IMR-90 (cell line): Measurements from ENCODE around the gene SCYGR8. TPM values are rescaled to one million over a fixed set of nuclear protein-coding genes. Genes with fewer than 3 reads are reported as not detected.
"Not testable (repeated sequence)": the region's sequence is repeated elsewhere in the genome, so short reads cannot be mapped to it uniquely, and the experiment has no call there.

ENCODE experiments used
- ATAC-seq: fragments of 200-7000 bp; cut with Tn5 transposase; 2 replicates; pipeline ENCODE4 v1.9.1; 2020; ENCODE audit warnings: low read depth, mild to moderate bottlenecking, moderate library complexity
- BruUV-seq: library from RNA; stranded (reverse); fragments of 400-500 nt; replicated peaks from 2 replicates; lab custom pipeline; 2021; lab: Mats Ljungman, UMichigan
- CTCF ChIA-PET: fragments of 300-600 bp; formaldehyde crosslinking; extraction: SDS; loops from one replicate; lab custom pipeline; 2021; ENCODE audit warnings: antibody characterized with exemption; lab: Yijun Ruan, JAX
- POLR2A ChIA-PET: fragments of 300-600 bp; sonication (Branson Sonifier 250); formaldehyde crosslinking; loops from one replicate; lab custom pipeline; 2022; ENCODE audit warnings: antibody characterized with exemption; ENCODE audit not compliant: unreplicated experiment; lab: Charles Lee
- DNase-seq: peaks from one replicate; pipeline ENCODE4 v3.0.0; 2013
- H2AFZ ChIP-seq: replicated peaks from 2 replicates; pipeline ENCODE3; 2013; ENCODE audit warnings: low read length, mild to moderate bottlenecking; ENCODE audit not compliant: poor library complexity
- H2AK5ac ChIP-seq: 2 replicates; pipeline ENCODE4 v1.6.1; 2013; ENCODE audit warnings: low read depth, low read length, inconsistent platforms
- H2AK9ac ChIP-seq: replicated peaks from 2 replicates; pipeline ENCODE3; 2013; ENCODE audit warnings: mild to moderate bottlenecking, low read depth, low read length, moderate library complexity; ENCODE audit not compliant: poor library complexity
- H2BK120ac ChIP-seq: 2 replicates; pipeline ENCODE4 v1.6.1; 2013; ENCODE audit warnings: low read depth, low read length, inconsistent platforms
- H2BK15ac ChIP-seq: 3 replicates; pipeline ENCODE4 v1.6.1; 2013; ENCODE audit warnings: low read depth, low read length, inconsistent platforms
- H2BK20ac ChIP-seq: 2 replicates; pipeline ENCODE4 v1.6.1; 2013; ENCODE audit warnings: low read depth, mild to moderate bottlenecking, inconsistent platforms, low read length, moderate library complexity
- H2BK5ac ChIP-seq: 2 replicates; pipeline ENCODE4 v1.6.1; 2013; ENCODE audit warnings: mild to moderate bottlenecking, low read depth, low read length, inconsistent platforms; ENCODE audit not compliant: poor library complexity, severe bottlenecking
- H3K14ac ChIP-seq: replicated peaks from 2 replicates; pipeline ENCODE4 v1.6.1; 2013; ENCODE audit warnings: low read depth, low read length, inconsistent platforms
- H3K18ac ChIP-seq: 2 replicates; pipeline ENCODE4 v1.6.1; 2013; ENCODE audit warnings: low read depth, low read length, control low read depth
- H3K23ac ChIP-seq: 2 replicates; pipeline ENCODE4 v1.6.1; 2013; ENCODE audit warnings: low read depth, low read length, inconsistent platforms
- H3K27ac ChIP-seq: 2 replicates; pipeline ENCODE4 v1.5.1; 2013; ENCODE audit warnings: mild to moderate bottlenecking, control low read depth, low read length; ENCODE audit not compliant: insufficient read depth
- H3K27me3 ChIP-seq: 2 replicates; pipeline ENCODE4 v1.6.1; 2013; ENCODE audit warnings: low read length; ENCODE audit not compliant: control insufficient read depth, insufficient read depth
- H3K36me3 ChIP-seq: 2 replicates; pipeline ENCODE4 v1.6.1; 2013; ENCODE audit warnings: low read length, mixed read lengths; ENCODE audit not compliant: control insufficient read depth, insufficient read depth
- H3K4ac ChIP-seq: 2 replicates; pipeline ENCODE4 v1.6.1; 2013; ENCODE audit warnings: low read depth, low read length, inconsistent platforms
- H3K4me1 ChIP-seq: 2 replicates; pipeline ENCODE4 v1.6.1; 2013; ENCODE audit warnings: low read length, mixed read lengths; ENCODE audit not compliant: control insufficient read depth, insufficient read depth
- H3K4me2 ChIP-seq: 2 replicates; pipeline ENCODE4 v1.6.1; 2013; ENCODE audit warnings: low read depth, mild to moderate bottlenecking, control low read depth, low read length, moderate library complexity
- H3K4me3 ChIP-seq: 2 replicates; pipeline ENCODE4 v1.5.1; 2013; ENCODE audit warnings: low read depth, mild to moderate bottlenecking, control low read depth, low read length, moderate library complexity; ENCODE audit not compliant: insufficient read depth
- H3K56ac ChIP-seq: 2 replicates; pipeline ENCODE4 v1.6.1; 2013; ENCODE audit warnings: low read length, inconsistent platforms; ENCODE audit not compliant: insufficient read depth; ENCODE audit errors: extremely low read depth
- H3K79me1 ChIP-seq, 2 experiments: 2 replicates each; pipeline ENCODE4 v1.6.1; 2013; ENCODE audit warnings: low read length in 2 of 2, inconsistent platforms in 1 of 2, low read depth in 1 of 2
- H3K9ac ChIP-seq: 2 replicates; pipeline ENCODE4 v1.6.1; 2013; ENCODE audit warnings: low read depth, low read length, control low read depth
- H3K9me1 ChIP-seq: 2 replicates; pipeline ENCODE4 v1.6.1; 2013; ENCODE audit warnings: low read length, inconsistent platforms; ENCODE audit not compliant: insufficient read depth
- H3K9me3 ChIP-seq: 2 replicates; pipeline ENCODE4 v1.6.1; 2013; ENCODE audit warnings: low read length; ENCODE audit not compliant: control insufficient read depth, insufficient read depth
- H4K20me1 ChIP-seq: 2 replicates; pipeline ENCODE4 v1.6.1; 2013; ENCODE audit warnings: low read length, inconsistent platforms; ENCODE audit not compliant: insufficient read depth
- H4K5ac ChIP-seq: 2 replicates; pipeline ENCODE4 v1.6.1; 2013; ENCODE audit warnings: mild to moderate bottlenecking, low read depth, low read length, control low read depth
- H4K8ac ChIP-seq, 2 experiments: 2 replicates each; pipeline ENCODE4 v1.6.1; 2013; ENCODE audit warnings: low read depth in 2 of 2, low read length in 2 of 2, control low read depth in 1 of 2, inconsistent platforms in 1 of 2
- H4K91ac ChIP-seq: 2 replicates; pipeline ENCODE4 v1.6.1; 2013; ENCODE audit warnings: low read depth, low read length, inconsistent platforms; ENCODE audit not compliant: insufficient read depth
- CTCF ChIP-seq: conservative IDR thresholded peaks from 2 replicates; pipeline ENCODE4 v1.5.1; 2012; ENCODE audit warnings: mild to moderate bottlenecking, low read depth, low read length, improper control_type of control experiment
- POLR2A ChIP-seq: IDR thresholded peaks from 2 replicates; pipeline ENCODE4 v1.6.1; 2012; ENCODE audit warnings: mild to moderate bottlenecking, low read depth, low read length
- WGBS, 2 experiments: methylation state at CpG; one replicate each; pipeline versions ENCODE4 v1.1.5 to v1.1.7; 2013; ENCODE audit warnings: missing lambda C conversion rate in 2 of 2; ENCODE audit not compliant: insufficient read length in 1 of 2; ENCODE audit errors: extremely low coverage in 2 of 2; 5-methylcytosine and 5-hydroxymethylcytosine counted together
- dilution Hi-C: fragments of 300-500 bp; cut with HindIII; formaldehyde crosslinking; loops from one replicate; pipeline ENCODE4 v1.14.3; 2018; ENCODE audit warnings: low sequenced_read_pairs; ENCODE audit not compliant: unreplicated experiment
- in situ Hi-C: fragments of 300-500 bp; cut with MboI; formaldehyde crosslinking; loops from 3 replicates; pipeline ENCODE4 v1.14.3; 2019; ENCODE audit warnings: low sequenced_read_pairs, inconsistent platforms, mixed read lengths
- intact Hi-C: fragments of 100-400 bp; cut with micrococcal nuclease; formaldehyde crosslinking; loops from 2 replicates; pipeline ENCODE4 v1.10.0; 2022
- polyA plus RNA-seq, 3 experiments: library from polyadenylated mRNA; depleted of rRNA; stranded (reverse); fragments of >200 nt; gene quantifications; 2 replicates each; pipeline ENCODE4 v1.2.3, GENCODE V29; 2012; ENCODE audit warnings: low replicate concordance in 1 of 3
- total RNA-seq: library from RNA; depleted of rRNA; stranded (reverse); fragments of >200 nt; gene quantifications from 2 replicates; pipeline ENCODE4 v1.2.3, GENCODE V29; 2012

The SCYGR8 gene
- total and polyA plus RNA-seq, 2 of the 4 experiments (the other 2 are of a cell fraction): not detected

GRCh38 chr2:227748079-227748478 is 2.4 kb downstream of the SCYGR8 start:
- Histone ChIP-seq H3K56ac (no peak overlapping the region), H3K9ac (no peak overlapping the region), H3K14ac (no peak overlapping the region), H2BK120ac (no peak overlapping the region), H4K91ac (no peak overlapping the region), H2AK5ac (no peak overlapping the region), H3K4me1 (no peaks in the 10 kb centered on the region), H3K27ac (no peak overlapping the region), H3K23ac (no peak overlapping the region), H3K36me3 (no peaks in the 10 kb centered on the region), H2BK20ac (no peak overlapping the region), H4K8ac (no peak overlapping the region), H3K4me3 (no peak overlapping the region), H4K20me1 (no peaks in the 10 kb centered on the region), H2AK9ac (no peak overlapping the region), H4K5ac (no peak overlapping the region), H3K9me3 (no peaks in the 10 kb centered on the region), H3K79me1 (no peaks in the 10 kb centered on the region), H3K27me3 (no peaks in the 10 kb centered on the region), H2AFZ (no peak overlapping the region), H3K18ac (no peak overlapping the region), H3K4me2 (no peak overlapping the region), H3K4ac (no peak overlapping the region), H2BK15ac (no peak overlapping the region), H2BK5ac (no peak overlapping the region), H3K9me1 (no peaks in the 10 kb centered on the region)
- peak; percentile 25 for TF ChIP-seq CTCF
- no peak for TF ChIP-seq POLR2A
- ChIA-PET CTCF (no interaction called here), POLR2A (no interaction called here)
- dilution Hi-C loops (no loop called here), intact Hi-C loops (no loop called here), in situ Hi-C loops (no loop called here)
- BruUV-seq: no TSS peak
- DNase-seq (no peak), ATAC-seq (no peak)
- WGBS, 2 experiments: 23% methylated on average over 3 of the region's 6 CpGs; no CpG with 5 or more reads in 1 of the 2 experiments

GRCh38 chr2:227756261-227756660 is 10.6 kb downstream of the SCYGR8 start:
- H3K9ac ChIP-seq, intact Hi-C loops, H3K18ac ChIP-seq, H3K4me2 ChIP-seq, ATAC-seq, H2AK5ac ChIP-seq, H2AK9ac ChIP-seq, H2BK15ac ChIP-seq, H3K9me3 ChIP-seq, DNase-seq, H3K27ac ChIP-seq, H3K56ac ChIP-seq, H4K5ac ChIP-seq, H2BK20ac ChIP-seq, H4K8ac ChIP-seq, H3K4ac ChIP-seq, H3K27me3 ChIP-seq, BruUV-seq, H2BK120ac ChIP-seq, H3K14ac ChIP-seq, in situ Hi-C loops, H4K20me1 ChIP-seq, H4K91ac ChIP-seq, H2BK5ac ChIP-seq, H3K4me1 ChIP-seq, H2AFZ ChIP-seq, H3K4me3 ChIP-seq, H3K9me1 ChIP-seq, H3K23ac ChIP-seq, H3K36me3 ChIP-seq, H3K79me1 ChIP-seq, dilution Hi-C loops: not testable (repeated sequence)
- ChIA-PET POLR2A (interaction anchor here (0.6 kb wide), 1 partner anchor 10 kb away, joined by 7 read pairs; no protein-coding TSS in a partner anchor), CTCF (interaction anchor here (0.6 kb wide), 1 partner anchor 336 kb away, joined by 4 read pairs; no protein-coding TSS in a partner anchor)
- WGBS, 2 experiments: 100% methylated on average over 2 of the region's 4 CpGs; no CpG with 5 or more reads in 1 of the 2 experiments
